NB4 (cell line): ENCODE measurements around the gene MALL.
"Not testable (repeated sequence)": the region's sequence is repeated elsewhere in the genome, so short reads cannot be mapped to it uniquely, and the experiment has no call there.

ENCODE experiments used
- DNase-seq: peaks from one replicate; pipeline ENCODE4 v3.0.0; 2010; ENCODE audit warnings: low read depth
- H3K4me3 ChIP-seq: one replicate; pipeline ENCODE4 v1.5.1; 2011; ENCODE audit warnings: mild to moderate bottlenecking, low read depth, low read length, moderate library complexity
- MYC ChIP-seq: IDR thresholded peaks from 2 replicates; pipeline ENCODE4 v1.6.1; 2011; ENCODE audit warnings: low read depth, low read length
- POLR2A ChIP-seq: IDR thresholded peaks from 2 replicates; pipeline ENCODE4 v1.6.1; 2011; ENCODE audit warnings: mild to moderate bottlenecking; ENCODE audit not compliant: insufficient read length; ENCODE audit errors: extremely low read depth
- TF ChIP-seq, protein P1 (sequence below): IDR thresholded peaks from one replicate; pipeline ENCODE4 v1.5.1; 2012; ENCODE audit warnings: low read depth, low read length
- TF ChIP-seq, protein P2 (sequence below): IDR thresholded peaks from 2 replicates; pipeline ENCODE4 v1.6.1; 2011; ENCODE audit warnings: low read depth, low read length

MALL gene

DNA sequence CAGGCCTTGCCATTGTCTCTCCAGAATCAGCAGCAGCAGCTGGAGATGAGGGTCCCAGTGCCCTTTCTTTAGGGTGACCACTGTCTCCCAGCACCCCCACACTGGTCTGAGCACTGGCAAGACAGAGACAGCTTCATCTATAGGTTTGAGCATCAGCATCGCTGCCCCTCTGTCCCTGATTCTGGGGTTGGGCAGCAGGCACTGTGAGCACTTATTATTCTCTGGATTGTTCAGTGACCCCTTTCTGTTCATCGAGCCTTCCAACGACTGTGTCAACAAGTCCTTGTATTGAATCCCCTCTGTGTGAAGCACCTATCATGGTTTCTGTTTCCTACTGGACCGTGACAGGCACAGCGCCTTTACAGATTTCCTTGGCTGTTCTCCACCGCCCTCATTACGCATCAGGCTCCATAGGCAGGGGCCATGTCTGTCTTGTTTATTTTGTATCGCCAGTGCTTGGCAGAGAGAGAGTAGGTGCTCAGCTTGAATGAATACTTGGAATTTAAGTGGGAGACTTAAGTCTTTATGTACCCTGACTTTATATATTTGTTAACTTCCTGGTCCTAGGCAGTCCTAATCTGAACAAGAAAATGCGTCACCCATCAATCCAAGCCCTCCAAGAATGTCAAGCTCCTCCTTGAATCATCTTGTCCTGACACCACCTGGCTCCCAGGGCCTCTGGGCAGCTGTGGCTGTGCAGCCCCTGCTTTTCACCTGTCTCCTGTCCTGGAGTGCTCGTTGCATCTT is 11.4 kb downstream of the MALL start:
- DNase-seq = no peak
- no peak for TF ChIP-seq POLR2A
- no peak for TF ChIP-seq MYC
- TF ChIP-seq, protein P1, sequence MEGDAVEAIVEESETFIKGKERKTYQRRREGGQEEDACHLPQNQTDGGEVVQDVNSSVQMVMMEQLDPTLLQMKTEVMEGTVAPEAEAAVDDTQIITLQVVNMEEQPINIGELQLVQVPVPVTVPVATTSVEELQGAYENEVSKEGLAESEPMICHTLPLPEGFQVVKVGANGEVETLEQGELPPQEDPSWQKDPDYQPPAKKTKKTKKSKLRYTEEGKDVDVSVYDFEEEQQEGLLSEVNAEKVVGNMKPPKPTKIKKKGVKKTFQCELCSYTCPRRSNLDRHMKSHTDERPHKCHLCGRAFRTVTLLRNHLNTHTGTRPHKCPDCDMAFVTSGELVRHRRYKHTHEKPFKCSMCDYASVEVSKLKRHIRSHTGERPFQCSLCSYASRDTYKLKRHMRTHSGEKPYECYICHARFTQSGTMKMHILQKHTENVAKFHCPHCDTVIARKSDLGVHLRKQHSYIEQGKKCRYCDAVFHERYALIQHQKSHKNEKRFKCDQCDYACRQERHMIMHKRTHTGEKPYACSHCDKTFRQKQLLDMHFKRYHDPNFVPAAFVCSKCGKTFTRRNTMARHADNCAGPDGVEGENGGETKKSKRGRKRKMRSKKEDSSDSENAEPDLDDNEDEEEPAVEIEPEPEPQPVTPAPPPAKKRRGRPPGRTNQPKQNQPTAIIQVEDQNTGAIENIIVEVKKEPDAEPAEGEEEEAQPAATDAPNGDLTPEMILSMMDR = no peak
- TF ChIP-seq, protein P2, sequence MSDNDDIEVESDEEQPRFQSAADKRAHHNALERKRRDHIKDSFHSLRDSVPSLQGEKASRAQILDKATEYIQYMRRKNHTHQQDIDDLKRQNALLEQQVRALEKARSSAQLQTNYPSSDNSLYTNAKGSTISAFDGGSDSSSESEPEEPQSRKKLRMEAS = no peak
- no peak overlapping the region for H3K4me3 ChIP-seq

DNA sequence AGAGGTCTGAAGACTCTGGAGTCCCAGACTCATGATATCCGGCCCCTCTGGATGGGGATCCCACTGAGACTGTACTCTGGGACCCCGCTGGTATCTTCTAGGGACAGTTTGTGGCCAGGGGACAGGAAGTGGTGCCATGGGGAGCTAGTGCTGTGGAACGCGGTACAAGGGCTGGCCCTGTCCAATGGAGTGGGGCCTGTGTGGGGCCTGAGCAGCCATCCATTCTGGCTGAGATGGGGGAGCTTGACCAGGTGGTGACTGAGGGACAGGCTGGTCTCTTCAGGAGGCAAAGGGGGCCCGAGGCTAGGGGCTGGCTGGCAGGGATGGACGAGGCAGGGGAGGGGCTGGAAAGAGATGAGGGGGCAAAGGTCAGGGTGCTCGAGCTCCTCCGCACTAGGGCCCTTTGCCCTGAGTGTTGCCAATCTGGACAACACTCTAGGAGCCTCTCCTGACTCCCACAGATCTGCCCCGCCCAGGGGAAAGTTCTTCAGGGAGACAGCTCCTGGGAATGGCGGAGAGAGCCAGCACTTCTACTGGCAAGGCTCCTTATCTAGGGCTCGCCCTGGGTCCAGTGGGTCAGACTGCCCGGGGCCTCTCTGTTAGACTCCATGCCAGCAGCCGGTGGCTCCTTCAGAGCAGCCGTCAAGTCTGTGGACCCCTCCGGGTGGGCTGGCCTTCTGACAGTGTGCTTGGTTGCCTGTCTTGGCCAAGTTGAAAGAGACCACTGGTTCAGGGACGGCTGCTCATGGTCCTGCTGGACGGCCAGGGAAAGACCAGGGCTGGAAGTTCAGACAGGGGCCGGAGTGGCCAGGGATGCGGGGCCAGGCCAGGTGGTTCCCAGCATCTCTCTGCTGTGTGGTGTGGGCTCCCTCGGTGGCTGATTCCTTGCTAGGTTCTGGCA is 12.3 kb downstream of the MALL start:
- TF ChIP-seq MYC (no peak), POLR2A (no peak)
- TF ChIP-seq, protein P1 = no peak
- TF ChIP-seq, protein P2 = no peak
- DNase-seq = no peak
- no peak overlapping the region for H3K4me3 ChIP-seq

DNA sequence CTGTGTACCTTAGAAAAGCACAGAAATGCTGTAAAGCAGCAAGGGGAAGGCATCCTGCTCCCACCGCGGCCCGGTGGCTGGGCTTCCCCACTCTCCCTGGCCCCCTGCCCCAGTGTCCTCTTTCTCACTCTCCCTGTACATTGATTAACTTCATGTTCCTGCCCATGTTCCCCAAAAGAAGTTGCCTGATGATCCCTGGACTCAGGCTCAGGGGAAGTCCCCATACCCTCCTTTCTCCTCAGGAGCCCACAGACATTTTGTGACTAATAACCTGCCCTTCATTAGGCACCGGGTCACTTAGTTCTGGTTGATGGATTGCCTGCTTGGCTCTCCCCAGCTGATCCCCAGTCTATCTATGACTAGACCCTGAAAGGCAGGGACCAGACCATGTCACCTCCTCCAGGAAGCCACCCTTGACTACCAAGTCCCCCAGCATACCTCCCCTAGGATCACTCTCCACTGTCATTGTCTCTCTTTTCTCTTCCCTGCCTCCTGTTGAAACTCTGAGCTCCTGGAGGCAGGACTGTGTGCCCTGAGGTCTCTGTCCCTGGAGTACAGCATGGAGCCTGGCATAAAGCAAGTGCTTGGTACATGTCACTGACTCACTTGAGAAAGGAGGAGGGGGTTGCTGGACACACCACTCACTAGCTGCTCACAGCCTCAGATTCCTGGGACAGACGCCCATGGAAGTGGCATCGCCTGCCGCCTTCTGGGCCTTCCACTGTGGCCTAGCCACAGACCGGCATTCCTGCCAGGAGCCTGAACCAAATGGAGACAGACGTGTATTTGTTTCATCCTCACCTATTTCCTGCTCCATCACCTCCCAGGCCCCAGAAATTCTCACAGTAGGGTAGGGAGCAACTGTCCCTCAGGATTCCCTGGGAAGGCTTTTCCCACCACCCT is 13.5 kb downstream of the MALL start:
- H3K4me3 ChIP-seq = no peak overlapping the region
- TF ChIP-seq MYC (no peak), POLR2A (no peak)
- TF ChIP-seq, protein P1 = no peak
- TF ChIP-seq, protein P2 = no peak
- DNase-seq = no peak

DNA sequence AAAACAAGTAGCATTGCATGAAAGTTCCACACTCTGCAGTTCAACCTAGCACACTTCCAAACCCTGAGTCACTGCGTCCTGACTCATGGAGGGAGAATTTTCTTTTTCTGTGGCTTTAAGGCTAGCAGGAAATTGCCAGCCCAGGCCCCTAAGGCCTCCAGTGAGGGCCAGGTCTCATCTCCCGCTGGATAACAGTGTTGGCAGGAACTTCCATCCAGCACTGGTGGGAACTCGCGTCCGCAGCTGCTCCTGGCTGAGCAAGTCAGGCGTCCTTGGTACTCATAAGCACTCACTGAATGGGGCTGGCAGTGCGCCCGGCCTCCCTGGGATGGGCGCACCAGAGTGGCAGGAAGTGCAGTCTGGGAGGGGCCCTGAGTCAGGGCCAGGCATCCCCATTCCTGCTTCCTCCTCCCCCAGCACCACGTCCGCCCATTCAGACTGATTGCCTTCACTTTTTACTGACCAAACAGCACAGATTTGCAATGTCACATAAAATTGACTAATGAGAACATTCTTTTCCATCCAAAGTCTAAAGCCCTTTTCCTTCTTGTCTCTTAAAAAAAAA is 14.3 kb downstream of the MALL start:
- TF ChIP-seq, protein P1 = no peak
- TF ChIP-seq MYC (no peak), POLR2A (no peak)
- TF ChIP-seq, protein P2 = no peak
- no peak overlapping the region for H3K4me3 ChIP-seq
- DNase-seq = no peak

GRCh38 chr2:110100880-110101279 is 14.7 kb downstream of the MALL start:
- not testable (repeated sequence) for DNase-seq, H3K4me3 ChIP-seq
